Smooth muscle cell (in vitro differentiated cells): Measurements from ENCODE around the gene TP53BP1. TPM values are rescaled to one million over a fixed set of nuclear protein-coding genes. Genes with fewer than 3 reads are reported as not detected.

Experiments
- DNase-seq: peaks from one replicate; lab custom pipeline; 2025; ENCODE audit not compliant: unreplicated experiment; lab: John Stamatoyannopoulos, UW
- H2AFZ ChIP-seq: fragments of 200-600 bp; sonication (generic); 2 replicates; pipeline ENCODE4 v1.6.0; 2016; ENCODE audit warnings: antibody characterized with exemption, low read depth, mild to moderate bottlenecking
- H3F3A ChIP-seq: fragments of 200-600 bp; sonication (generic); 2 replicates; pipeline ENCODE4 v1.6.0; 2017; ENCODE audit warnings: antibody characterized with exemption, low read depth
- H3K27ac ChIP-seq: fragments of 200-600 bp; sonication (generic); 2 replicates; pipeline ENCODE4 v1.5.1; 2016; ENCODE audit warnings: low read depth, mild to moderate bottlenecking
- H3K27me3 ChIP-seq: fragments of 200-600 bp; sonication (generic); 2 replicates; pipeline ENCODE4 v1.6.1; 2016; ENCODE audit warnings: low read depth, mild to moderate bottlenecking
- H3K36me3 ChIP-seq: fragments of 200-600 bp; sonication (generic); 2 replicates; pipeline ENCODE4 v1.5.1; 2016; ENCODE audit warnings: low read depth
- H3K4me1 ChIP-seq: fragments of 200-600 bp; sonication (generic); 2 replicates; pipeline ENCODE4 v1.5.1; 2016; ENCODE audit warnings: low read depth
- H3K4me2 ChIP-seq: fragments of 200-600 bp; sonication (generic); 2 replicates; pipeline ENCODE4 v1.6.0; 2016; ENCODE audit warnings: mild to moderate bottlenecking
- H3K4me3 ChIP-seq: fragments of 200-600 bp; sonication (generic); 2 replicates; pipeline ENCODE4 v1.5.1; 2016; ENCODE audit warnings: mild to moderate bottlenecking
- H3K79me2 ChIP-seq: fragments of 200-600 bp; sonication (generic); 2 replicates; pipeline ENCODE4 v1.6.0; 2016; ENCODE audit warnings: low read depth, mild to moderate bottlenecking
- H3K9ac ChIP-seq: fragments of 200-600 bp; sonication (generic); 2 replicates; pipeline ENCODE4 v1.6.0; 2016; ENCODE audit warnings: low read depth
- H3K9me3 ChIP-seq: fragments of 200-600 bp; sonication (generic); replicated peaks from 2 replicates; pipeline ENCODE4 v1.5.1; 2016; ENCODE audit warnings: low read depth
- H4K20me1 ChIP-seq: fragments of 200-600 bp; sonication (generic); 2 replicates; pipeline ENCODE4 v1.6.0; 2016; ENCODE audit warnings: low read depth
- WGBS: methylation state at CpG from one replicate; pipeline ENCODE4 v1.1.7; 2016; ENCODE audit warnings: low lambda C conversion rate; 5-methylcytosine and 5-hydroxymethylcytosine counted together
- polyA plus RNA-seq: library from polyadenylated mRNA; unstranded; fragments of >200 nt; fragmentation: Nextera tagmentation; extraction: Ambion mirVana; gene quantifications from 2 replicates; pipeline ENCODE4 v1.2.1, GENCODE V29; 2016
- total RNA-seq: library from RNA; depleted of rRNA; stranded (reverse); fragments of >200 nt; gene quantifications from 2 replicates; pipeline ENCODE4 v1.2.3, GENCODE V29; 2014
- TF ChIP-seq, protein P1 (sequence below): fragments of 200-600 bp; sonication (generic); IDR thresholded peaks from 2 replicates; pipeline ENCODE4 v1.5.1; 2017; ENCODE audit warnings: borderline replicate concordance, mild to moderate bottlenecking, antibody characterized with exemption; ENCODE audit not compliant: insufficient read depth, poor library complexity, severe bottlenecking

TP53BP1 gene
- total and polyA plus RNA-seq, 2 experiments from 2014 or later, result 24.1 to 41.5 TPM

DNA sequence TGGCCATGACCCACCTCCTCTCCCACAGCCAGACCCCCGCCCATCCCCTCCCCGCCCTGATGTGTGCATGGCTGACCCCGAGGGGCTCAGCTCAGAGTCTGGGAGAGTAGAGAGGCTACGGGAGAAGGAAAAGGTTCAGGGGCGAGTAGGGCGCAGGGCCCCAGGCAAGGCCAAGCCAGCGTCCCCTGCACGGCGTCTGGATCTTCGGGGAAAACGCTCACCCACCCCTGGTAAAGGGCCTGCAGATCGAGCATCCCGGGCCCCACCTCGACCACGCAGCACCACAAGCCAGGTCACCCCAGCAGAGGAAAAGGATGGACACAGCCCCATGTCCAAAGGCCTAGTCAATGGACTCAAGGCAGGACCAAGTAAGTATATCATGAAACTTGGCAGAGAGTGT, 36.2 kb upstream of the TP53BP1 start:
- Histone ChIP-seq H3K4me3 (no peak overlapping the region), H3K27ac (no peak overlapping the region), H3K9me3 (no peaks in the 10 kb centered on the region), H2AFZ (no peak overlapping the region), H4K20me1 (peaks cover 7% of the 10 kb centered on the region), H3K27me3 (no peaks in the 10 kb centered on the region), H3K4me1 (peaks cover 8% of the 10 kb centered on the region), H3K79me2 (no peaks in the 10 kb centered on the region), H3F3A (no peaks in the 10 kb centered on the region), H3K36me3 (no peaks in the 10 kb centered on the region), H3K9ac (no peak overlapping the region), H3K4me2 (no peak overlapping the region)
- no peak for DNase-seq
- 96% methylated on average over 15 of the region's 15 CpGs for WGBS
- TF ChIP-seq, protein P1, sequence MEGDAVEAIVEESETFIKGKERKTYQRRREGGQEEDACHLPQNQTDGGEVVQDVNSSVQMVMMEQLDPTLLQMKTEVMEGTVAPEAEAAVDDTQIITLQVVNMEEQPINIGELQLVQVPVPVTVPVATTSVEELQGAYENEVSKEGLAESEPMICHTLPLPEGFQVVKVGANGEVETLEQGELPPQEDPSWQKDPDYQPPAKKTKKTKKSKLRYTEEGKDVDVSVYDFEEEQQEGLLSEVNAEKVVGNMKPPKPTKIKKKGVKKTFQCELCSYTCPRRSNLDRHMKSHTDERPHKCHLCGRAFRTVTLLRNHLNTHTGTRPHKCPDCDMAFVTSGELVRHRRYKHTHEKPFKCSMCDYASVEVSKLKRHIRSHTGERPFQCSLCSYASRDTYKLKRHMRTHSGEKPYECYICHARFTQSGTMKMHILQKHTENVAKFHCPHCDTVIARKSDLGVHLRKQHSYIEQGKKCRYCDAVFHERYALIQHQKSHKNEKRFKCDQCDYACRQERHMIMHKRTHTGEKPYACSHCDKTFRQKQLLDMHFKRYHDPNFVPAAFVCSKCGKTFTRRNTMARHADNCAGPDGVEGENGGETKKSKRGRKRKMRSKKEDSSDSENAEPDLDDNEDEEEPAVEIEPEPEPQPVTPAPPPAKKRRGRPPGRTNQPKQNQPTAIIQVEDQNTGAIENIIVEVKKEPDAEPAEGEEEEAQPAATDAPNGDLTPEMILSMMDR, result no peak

DNA sequence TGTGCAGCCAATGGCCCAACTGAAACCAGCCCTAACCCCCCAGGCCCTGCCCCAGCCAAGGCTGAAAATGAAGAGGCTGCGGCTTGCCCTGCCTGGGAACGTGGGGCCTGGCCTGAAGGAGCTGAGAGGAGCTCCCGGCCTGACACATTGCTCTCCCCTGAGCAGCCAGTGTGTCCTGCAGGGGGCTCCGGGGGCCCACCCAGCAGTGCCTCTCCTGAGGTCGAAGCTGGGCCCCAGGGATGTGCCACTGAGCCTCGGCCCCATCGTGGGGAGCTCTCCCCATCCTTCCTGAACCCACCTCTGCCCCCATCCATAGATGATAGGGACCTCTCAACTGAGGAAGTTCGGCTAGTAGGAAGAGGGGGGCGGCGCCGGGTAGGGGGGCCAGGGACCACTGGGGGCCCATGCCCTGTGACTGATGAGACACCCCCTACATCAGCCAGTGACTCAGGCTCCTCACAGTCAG, 35.6 kb upstream of the TP53BP1 start:
- no peak overlapping the region for H3K27ac ChIP-seq
- WGBS, result 91% methylated on average over 5 of the region's 11 CpGs

DNA sequence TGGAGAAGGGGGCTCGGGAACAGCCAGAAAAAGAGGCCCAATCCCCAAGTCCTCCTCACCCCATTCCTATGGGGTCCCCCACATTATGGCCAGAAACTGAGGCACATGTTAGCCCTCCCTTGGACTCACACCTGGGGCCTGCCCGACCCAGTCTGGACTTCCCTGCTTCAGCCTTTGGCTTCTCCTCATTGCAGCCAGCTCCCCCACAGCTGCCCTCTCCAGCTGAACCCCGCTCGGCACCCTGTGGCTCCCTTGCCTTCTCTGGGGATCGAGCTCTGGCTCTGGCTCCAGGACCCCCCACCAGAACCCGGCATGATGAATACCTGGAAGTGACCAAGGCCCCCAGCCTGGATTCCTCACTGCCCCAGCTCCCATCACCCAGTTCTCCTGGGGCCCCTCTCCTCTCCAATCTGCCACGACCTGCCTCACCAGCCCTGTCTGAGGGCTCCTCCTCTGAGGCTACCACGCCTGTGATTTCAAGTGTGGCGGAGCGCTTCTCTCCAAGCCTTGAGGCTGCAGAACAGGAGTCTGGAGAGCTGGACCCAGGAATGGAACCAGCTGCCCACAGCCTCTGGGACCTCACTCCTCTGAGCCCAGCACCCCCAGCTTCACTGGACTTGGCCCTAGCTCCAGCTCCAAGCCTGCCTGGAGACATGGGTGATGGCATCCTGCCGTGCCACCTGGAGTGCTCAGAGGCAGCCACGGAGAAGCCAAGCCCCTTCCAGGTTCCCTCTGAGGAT, 35.0 kb upstream of the TP53BP1 start:
- Histone ChIP-seq H3K4me2 (no peak overlapping the region), H3K79me2 (no peaks in the 10 kb centered on the region), H3F3A (no peaks in the 10 kb centered on the region), H3K4me3 (no peak overlapping the region), H3K36me3 (no peaks in the 10 kb centered on the region), H4K20me1 (peaks cover 7% of the 10 kb centered on the region), H3K4me1 (peaks cover 8% of the 10 kb centered on the region), H3K27me3 (no peaks in the 10 kb centered on the region), H2AFZ (no peak overlapping the region), H3K9ac (no peak overlapping the region), H3K27ac (no peak overlapping the region), H3K9me3 (no peaks in the 10 kb centered on the region)
- WGBS, result 94% methylated on average over 12 of the region's 12 CpGs
- DNase-seq, result no peak
- TF ChIP-seq, protein P1, result no peak

More for the DNA sequence above, 35.6 kb upstream of the TP53BP1 start:
- no peaks in the 10 kb centered on the region for H3K36me3 ChIP-seq
- no peak overlapping the region for H2AFZ ChIP-seq
- no peak overlapping the region for H3K4me2 ChIP-seq
- no peaks in the 10 kb centered on the region for H3K9me3 ChIP-seq
- no peak for DNase-seq
- H3F3A ChIP-seq, result no peaks in the 10 kb centered on the region
- H3K4me3 ChIP-seq, result no peak overlapping the region
- TF ChIP-seq, protein P1, result no peak
- H3K9ac ChIP-seq, result no peak overlapping the region
- no peaks in the 10 kb centered on the region for H3K79me2 ChIP-seq
- peaks cover 7% of the 10 kb centered on the region for H4K20me1 ChIP-seq
- no peaks in the 10 kb centered on the region for H3K27me3 ChIP-seq
- peaks cover 8% of the 10 kb centered on the region for H3K4me1 ChIP-seq
